ENCODE results near the gene CBY3.

DNA sequence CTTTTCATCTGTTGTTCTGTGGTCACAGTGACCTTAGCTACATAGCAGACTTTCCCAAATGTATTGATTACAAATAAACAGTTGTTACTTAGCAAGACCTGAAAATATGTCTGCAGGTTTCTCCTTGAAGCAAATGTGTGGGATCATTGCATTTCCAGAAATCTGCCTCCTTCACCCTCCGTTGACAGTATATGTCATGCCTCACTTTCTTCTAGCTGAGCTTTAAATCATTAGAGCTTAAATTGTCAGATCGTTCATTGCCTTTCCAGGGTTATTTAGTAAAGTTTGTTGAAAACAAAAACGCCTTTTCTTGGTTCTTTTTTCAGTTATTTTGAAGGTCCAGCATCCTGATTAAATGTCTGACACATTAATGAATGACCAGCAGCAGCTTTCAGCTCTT is 49.5 kb upstream of the CBY3 start:
- no peak for TF ChIP-seq SP1 (IDR thresholded peaks at IDR 0.05; ENCODE audit: low read depth)
- TF ChIP-seq, protein P1, sequence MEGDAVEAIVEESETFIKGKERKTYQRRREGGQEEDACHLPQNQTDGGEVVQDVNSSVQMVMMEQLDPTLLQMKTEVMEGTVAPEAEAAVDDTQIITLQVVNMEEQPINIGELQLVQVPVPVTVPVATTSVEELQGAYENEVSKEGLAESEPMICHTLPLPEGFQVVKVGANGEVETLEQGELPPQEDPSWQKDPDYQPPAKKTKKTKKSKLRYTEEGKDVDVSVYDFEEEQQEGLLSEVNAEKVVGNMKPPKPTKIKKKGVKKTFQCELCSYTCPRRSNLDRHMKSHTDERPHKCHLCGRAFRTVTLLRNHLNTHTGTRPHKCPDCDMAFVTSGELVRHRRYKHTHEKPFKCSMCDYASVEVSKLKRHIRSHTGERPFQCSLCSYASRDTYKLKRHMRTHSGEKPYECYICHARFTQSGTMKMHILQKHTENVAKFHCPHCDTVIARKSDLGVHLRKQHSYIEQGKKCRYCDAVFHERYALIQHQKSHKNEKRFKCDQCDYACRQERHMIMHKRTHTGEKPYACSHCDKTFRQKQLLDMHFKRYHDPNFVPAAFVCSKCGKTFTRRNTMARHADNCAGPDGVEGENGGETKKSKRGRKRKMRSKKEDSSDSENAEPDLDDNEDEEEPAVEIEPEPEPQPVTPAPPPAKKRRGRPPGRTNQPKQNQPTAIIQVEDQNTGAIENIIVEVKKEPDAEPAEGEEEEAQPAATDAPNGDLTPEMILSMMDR (IDR thresholded peaks at IDR 0.05 in 2 of 3, conservative IDR thresholded peaks at IDR 0.05 in 1 of 3; ENCODE audit: borderline replicate concordance in 1 of 3, insufficient read depth in 1 of 3, low read depth in 2 of 3, low read length in 2 of 3) = no peak
- TF ChIP-seq, protein P2, sequence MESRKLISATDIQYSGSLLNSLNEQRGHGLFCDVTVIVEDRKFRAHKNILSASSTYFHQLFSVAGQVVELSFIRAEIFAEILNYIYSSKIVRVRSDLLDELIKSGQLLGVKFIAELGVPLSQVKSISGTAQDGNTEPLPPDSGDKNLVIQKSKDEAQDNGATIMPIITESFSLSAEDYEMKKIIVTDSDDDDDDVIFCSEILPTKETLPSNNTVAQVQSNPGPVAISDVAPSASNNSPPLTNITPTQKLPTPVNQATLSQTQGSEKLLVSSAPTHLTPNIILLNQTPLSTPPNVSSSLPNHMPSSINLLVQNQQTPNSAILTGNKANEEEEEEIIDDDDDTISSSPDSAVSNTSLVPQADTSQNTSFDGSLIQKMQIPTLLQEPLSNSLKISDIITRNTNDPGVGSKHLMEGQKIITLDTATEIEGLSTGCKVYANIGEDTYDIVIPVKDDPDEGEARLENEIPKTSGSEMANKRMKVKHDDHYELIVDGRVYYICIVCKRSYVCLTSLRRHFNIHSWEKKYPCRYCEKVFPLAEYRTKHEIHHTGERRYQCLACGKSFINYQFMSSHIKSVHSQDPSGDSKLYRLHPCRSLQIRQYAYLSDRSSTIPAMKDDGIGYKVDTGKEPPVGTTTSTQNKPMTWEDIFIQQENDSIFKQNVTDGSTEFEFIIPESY (IDR thresholded peaks at IDR 0.05; ENCODE audit: extremely low read depth, insufficient replicate concordance, low read length) = no peak

All from HCT116 (cell line).